Stimulated activated naive CD4-positive, alpha-beta T cell treated with Interleukin-2 at 50 U/mL for 16 hours (primary cell): ENCODE measurements around the gene POLR2E.

Source experiments
- DNase-seq: peaks from one replicate; lab custom pipeline; 2025; lab: John Stamatoyannopoulos, UW

POLR2E gene

GRCh38 chr19:1046836-1047695 is 48.1 kb downstream of the POLR2E start:
- DNase-seq: no peak

DNA sequence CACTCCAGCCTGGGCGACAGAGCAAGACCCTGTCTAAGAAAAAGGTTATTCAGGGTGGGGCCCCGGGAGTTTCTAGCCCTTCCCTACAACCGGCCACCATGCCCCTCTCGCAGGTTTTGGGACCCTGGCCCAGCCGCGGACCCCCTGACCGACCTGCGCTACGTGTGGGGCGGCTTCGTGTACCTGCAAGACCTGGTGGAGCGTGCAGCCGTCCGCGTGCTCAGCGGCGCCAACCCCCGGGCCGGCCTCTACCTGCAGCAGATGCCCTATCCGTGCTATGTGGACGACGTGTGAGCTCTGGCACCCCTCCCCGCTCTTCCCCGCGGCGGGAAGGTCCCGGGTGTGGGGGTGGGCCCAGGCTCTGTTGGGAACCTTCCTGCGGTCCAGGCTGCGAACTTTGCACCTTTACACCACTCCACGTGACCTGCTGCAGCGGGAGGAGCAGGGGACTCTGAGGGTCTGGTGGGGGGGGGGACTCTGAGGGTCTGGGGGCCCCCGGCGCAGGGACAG is 49.0 kb downstream of the POLR2E start:
- no peak for DNase-seq

DNA sequence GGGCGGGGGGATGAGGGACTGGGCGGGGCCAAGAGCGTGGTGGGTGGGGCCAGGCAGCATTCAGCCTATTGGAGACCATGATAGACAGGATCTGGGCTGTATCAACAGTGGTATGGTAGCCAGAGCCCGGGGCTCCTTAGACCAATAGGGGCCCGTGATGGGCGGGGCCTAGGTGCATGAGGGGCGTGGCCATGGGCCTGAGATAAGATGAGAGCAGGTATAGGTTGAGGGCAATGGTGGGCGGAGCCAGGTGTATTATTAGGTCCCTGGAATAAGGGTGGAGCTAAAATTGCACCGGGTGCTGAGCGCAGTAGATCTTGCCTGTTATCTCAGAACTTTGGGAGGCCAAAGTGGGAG is 50.0 kb downstream of the POLR2E start:
- peak; percentile 54 for DNase-seq

DNA sequence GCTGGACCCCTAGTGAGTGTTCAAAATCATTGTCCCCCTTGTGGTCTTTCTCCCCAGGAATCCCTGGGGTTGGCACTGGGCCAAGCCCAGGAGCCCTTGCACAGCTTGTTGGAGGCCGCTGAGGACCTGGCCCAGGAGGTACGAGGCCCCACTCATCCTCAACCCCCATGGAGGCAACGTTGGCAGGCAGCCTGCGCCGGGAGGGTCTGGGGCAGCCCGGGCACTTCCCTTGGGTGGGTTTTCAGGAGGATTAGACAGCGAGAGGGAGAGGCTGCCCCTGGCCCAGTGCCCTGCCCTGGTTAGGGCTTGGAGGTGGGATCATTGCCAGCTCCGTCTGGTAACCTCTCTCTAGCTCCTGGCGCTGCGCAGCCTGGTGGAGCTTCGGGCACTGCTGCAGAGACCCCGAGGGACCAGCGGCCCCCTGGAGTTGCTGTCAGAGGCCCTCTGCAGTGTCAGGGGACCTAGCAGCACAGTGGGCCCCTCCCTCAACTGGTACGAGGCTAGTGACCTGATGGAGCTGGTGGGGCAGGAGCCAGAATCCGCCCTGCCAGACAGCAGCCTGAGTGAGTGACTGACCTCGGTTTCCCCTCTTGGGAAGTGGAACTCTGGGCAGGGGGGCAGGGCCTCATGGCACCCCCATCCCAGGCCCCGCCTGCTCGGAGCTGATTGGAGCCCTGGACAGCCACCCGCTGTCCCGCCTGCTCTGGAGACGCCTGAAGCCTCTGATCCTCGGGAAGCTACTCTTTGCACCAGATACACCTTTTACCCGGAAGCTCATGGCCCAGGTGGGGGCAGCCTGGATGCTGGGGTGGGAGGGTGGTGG is 52.3 kb downstream of the POLR2E start:
- no peak for DNase-seq

DNA sequence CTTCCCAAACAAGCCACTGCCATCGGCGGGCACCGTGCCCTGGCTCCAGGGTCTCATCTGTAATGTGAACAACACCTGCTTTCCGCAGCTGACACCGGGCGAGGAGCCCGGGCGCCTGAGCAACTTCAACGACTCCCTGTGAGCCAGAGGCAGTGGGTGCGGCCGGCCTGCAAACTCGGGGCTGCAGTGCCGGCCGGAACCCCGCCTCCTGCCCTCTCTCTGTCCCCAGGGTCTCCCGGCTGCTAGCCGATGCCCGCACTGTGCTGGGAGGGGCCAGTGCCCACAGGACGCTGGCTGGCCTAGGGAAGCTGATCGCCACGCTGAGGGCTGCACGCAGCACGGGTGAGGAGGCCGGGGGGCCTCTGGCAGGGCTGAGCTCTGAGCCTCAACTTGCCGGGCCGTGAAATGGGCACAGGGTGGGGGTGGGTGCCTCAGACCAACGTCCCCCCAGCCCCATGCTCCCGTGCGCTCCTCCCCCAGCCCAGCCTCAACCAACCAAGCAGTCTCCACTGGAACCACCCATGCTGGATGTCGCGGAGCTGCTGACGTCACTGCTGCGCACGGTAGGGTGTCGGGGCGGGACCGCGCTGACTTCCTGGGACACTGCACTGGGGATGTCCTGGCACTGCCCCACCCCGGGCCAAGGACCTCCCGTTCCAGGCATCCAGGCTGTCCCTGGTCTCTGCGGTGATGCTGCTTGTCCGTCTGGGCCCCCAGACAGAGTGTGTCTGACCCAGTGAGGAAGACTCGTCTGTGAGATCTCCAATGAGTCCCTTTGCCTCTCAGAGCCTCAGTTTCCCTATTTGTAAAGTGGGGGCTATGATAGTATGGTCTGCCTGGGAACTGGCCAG is 53.1 kb downstream of the POLR2E start:
- DNase-seq: no peak

DNA sequence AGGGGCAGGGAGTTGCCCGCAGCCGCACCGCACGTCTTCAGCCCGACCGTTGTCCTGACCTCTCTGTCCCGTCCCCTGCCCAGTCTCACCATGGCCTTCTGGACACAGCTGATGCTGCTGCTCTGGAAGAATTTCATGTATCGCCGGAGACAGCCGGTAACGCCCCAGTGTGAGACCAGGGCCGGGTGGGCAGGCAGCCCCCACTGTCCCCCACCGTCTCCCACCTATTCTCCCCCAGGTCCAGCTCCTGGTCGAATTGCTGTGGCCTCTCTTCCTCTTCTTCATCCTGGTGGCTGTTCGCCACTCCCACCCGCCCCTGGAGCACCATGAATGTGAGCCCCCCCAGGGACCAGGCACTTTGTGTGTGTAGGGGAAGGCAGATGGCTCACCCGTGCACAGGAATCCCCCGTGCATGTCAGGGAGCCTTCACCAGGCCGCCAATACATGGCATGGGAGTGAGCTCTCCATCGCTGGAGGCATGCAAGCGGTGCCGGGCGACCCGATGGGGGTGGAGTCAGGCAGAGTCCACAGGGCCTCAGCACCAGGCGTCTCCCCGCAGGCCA is 53.8 kb downstream of the POLR2E start:
- DNase-seq: no peak

DNA sequence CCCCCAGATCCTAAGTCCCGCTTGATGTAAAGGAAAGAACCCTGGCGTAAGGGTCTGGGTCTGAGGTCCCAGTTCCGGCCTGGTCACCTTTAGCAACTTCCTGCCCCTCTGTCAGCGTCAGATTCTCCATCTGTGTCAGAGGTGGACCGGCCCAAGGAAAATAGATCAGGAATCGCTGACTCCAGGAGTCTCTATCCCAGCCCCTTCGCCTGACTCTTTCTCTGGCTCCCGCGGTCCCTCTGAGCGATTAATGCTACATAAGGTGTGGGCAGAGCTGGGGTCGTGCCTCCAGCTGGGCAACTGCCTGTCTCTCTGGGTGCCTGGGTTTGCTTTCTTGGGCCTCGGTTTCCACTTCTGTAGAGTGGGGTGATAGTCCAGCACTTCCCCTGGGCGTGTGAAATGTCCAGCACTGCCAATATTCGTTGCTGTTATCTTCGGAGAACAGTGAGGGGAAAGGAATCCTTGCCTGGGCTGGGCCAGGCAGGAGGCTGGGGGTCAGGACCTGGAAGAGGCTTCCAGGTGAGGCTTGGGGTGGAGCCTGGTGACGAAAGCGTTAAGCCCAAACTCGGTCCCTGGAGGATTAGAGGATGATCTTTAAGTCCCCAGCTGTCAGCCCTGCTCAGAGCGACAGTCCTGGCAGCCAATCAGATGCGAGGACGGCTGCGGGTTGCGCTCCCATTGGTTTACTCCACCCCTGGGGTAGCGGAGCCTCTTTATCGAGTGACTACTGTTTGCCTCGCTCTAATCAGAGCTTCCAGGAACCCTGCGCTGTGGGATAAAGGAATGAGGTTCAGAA is 54.5 kb downstream of the POLR2E start:
- peak; percentile 91 for DNase-seq

GRCh38 chr19:1039646-1040475 is 55.3 kb downstream of the POLR2E start, which contains the start of gene ABCA7:
Gene ABCA7 (plus strand): TSS chr19:1040107. CDS start chr19:1041362, 1,255 bp downstream.
- DNase-seq: peak; percentile 97

DNA sequence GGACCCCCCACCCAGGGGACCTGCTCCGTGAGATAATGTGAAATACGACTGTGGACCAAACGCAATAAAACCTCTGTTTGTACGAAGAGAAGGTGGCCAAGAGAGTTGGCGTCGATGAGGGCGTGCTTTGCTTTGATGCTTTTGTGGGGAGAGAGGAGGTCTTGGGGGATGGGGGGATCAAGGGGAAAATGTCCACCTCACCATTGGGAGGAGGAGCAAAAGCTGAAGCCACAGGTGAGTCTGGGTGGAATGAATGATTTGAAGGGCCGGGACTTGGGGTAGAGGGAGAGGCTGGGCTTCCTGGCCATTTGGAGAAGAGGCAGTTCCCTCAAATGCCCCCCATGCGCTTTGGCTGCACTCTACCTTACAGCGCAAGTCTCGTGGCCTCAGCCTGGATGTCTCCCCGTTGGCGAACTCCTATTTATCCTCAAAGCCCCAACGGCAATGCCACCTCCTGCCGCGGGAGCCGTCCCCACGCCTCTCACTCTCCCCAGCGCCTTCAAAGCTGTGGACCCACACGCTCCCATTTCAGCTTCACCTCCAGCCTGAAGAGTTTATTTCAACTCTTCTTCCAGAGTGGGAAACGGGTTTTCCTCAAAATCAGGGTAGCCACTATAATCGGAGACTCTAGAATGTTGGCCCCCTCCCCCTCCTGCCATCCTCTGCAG is 56.1 kb downstream of the POLR2E start:
- no peak for DNase-seq

- DNase-seq: no peak
Observed at GRCh38 chr19:1037621-1038064, 57.5 kb downstream of the POLR2E start.
